Activated T-helper 17 cell treated with anti-CD3 and anti-CD28 coated beads, Interleukin-2, amount 50 U/mL, for 72 hours (primary cell): ENCODE data around the gene DBI. TPM values are rescaled to one million over a fixed set of nuclear protein-coding genes. Genes with fewer than 3 reads are reported as not detected.

Experiments
- total RNA-seq, 2 donors: library from RNA; stranded (reverse); gene quantifications; one replicate each; pipeline ENCODE4 v1.2.3, GENCODE V29; 2022

DBI gene
- total RNA-seq, 2 donors from 2014 or later = 82.5 to 129 TPM

Other genes with a start within 250 kb of the DBI start
- gene C1QL2, start 208.2 kb upstream of the DBI start, total RNA-seq = not detected
- gene STEAP3, start 143.1 kb upstream of the DBI start, total RNA-seq = under 1 TPM in 1 of 2 donors, not detected in 1; 0.11 TPM
- gene C2orf76, start 143 bp upstream of the DBI start, total RNA-seq = 10 to 100 TPM in 1 of 2 donors, 1 to 10 TPM in 1; 9.6 to 11.7 TPM
- gene TMEM37, start 64.9 kb downstream of the DBI start, total RNA-seq = not detected
- gene SCTR, start 157.5 kb downstream of the DBI start, total RNA-seq = not detected
- not detected for gene CFAP221, start 177.5 kb downstream of the DBI start, total RNA-seq